SK-N-SH (cell line): ENCODE data around the gene PCBP3. TPM values are rescaled to one million over a fixed set of nuclear protein-coding genes. Genes with fewer than 3 reads are reported as not detected.

Experiments
- CTCF ChIA-PET: fragments of 300-600, 350-600 bp; formaldehyde crosslinking; extraction: SDS; loops from one replicate; lab custom pipeline; 2021; lab: Yijun Ruan, JAX
- POLR2A ChIA-PET: fragments of 350-600 bp; sonication (Branson Sonifier 250); formaldehyde crosslinking; extraction: SDS; loops from one replicate; lab custom pipeline; 2020; ENCODE audit warnings: antibody characterized with exemption, inconsistent platforms; lab: Yijun Ruan, JAX
- DNase-seq: peaks from one replicate; pipeline ENCODE4 v3.0.0; 2012
- H2AFZ ChIP-seq: fragments of 200-600 bp; sonication (generic); 2 replicates; pipeline ENCODE4 v1.8.1; 2016; ENCODE audit warnings: antibody characterized with exemption, mild to moderate bottlenecking, low read depth
- H3F3A ChIP-seq: fragments of 200-600 bp; sonication (generic); replicated peaks from 2 replicates; pipeline ENCODE3; 2016; ENCODE audit warnings: antibody characterized with exemption, mild to moderate bottlenecking; ENCODE audit not compliant: insufficient read depth
- H3K27ac ChIP-seq, 2 experiments: fragments of 200-500 bp in 1 of 2; fragments of 200-600 bp in 1 of 2; sonication (Bioruptor generic) in 1 of 2; sonication (generic), shearing (Covaris generic) in 1 of 2; 2 replicates each; pipeline versions ENCODE4 v1.5.1 to v1.6.1; 2014 to 2016; ENCODE audit warnings: low read depth in 2 of 2, inconsistent platforms in 1 of 2, low read length in 1 of 2, mild to moderate bottlenecking in 1 of 2, mixed read lengths in 1 of 2
- H3K27me3 ChIP-seq: fragments of 200-600 bp; sonication (generic), shearing (Covaris generic); 2 replicates; pipeline ENCODE4 v1.6.1; 2016; ENCODE audit warnings: mixed run types; ENCODE audit not compliant: insufficient read depth
- H3K36me3 ChIP-seq, 2 experiments: fragments of 200-500 bp in 1 of 2; fragments of 200-600 bp in 1 of 2; sonication (Bioruptor generic) in 1 of 2; sonication (generic) in 1 of 2; replicated peaks in 1 of 2; 2 replicates each; pipeline versions ENCODE3 to v1.5.1; 2014 to 2016; ENCODE audit warnings: low read length in 1 of 2, mild to moderate bottlenecking in 1 of 2; ENCODE audit not compliant: insufficient read depth in 2 of 2, control insufficient read depth in 1 of 2
- H3K4me1 ChIP-seq, 2 experiments: fragments of 200-500 bp in 1 of 2; fragments of 200-600 bp in 1 of 2; sonication (Bioruptor generic) in 1 of 2; sonication (generic), shearing (Covaris generic) in 1 of 2; 2 replicates each; pipeline versions ENCODE4 v1.5.1 to v1.6.1; 2014 to 2016; ENCODE audit warnings: low read depth in 1 of 2, low read length in 1 of 2, mixed run types in 1 of 2; ENCODE audit not compliant: insufficient read depth in 2 of 2, control insufficient read depth in 1 of 2
- H3K4me2 ChIP-seq: fragments of 200-600 bp; sonication (generic), shearing (Covaris generic); 2 replicates; pipeline ENCODE4 v1.6.1; 2017; ENCODE audit warnings: mixed run types
- H3K4me3 ChIP-seq, 2 experiments: fragments of 200-500 bp in 1 of 2; fragments of 200-600 bp in 1 of 2; sonication (Bioruptor generic) in 1 of 2; sonication (generic), shearing (Covaris generic) in 1 of 2; 2 replicates each; pipeline versions ENCODE4 v1.5.1 to v1.8.1; 2014 to 2016; ENCODE audit warnings: low read depth in 2 of 2, inconsistent platforms in 1 of 2, low read length in 1 of 2, mild to moderate bottlenecking in 1 of 2, mixed read lengths in 1 of 2, moderate library complexity in 1 of 2
- H3K79me2 ChIP-seq: fragments of 200-600 bp; sonication (generic); 2 replicates; pipeline ENCODE4 v1.8.1; 2017; ENCODE audit warnings: mild to moderate bottlenecking; ENCODE audit not compliant: insufficient read depth
- H3K9ac ChIP-seq: fragments of 200-600 bp; sonication (generic); 2 replicates; pipeline ENCODE4 v1.6.1; 2017; ENCODE audit warnings: mixed run types
- H3K9me2 ChIP-seq: fragments of 200-600 bp; sonication (generic); 2 replicates; pipeline ENCODE4 v1.6.1; 2017; ENCODE audit warnings: mixed run types
- H3K9me3 ChIP-seq: fragments of 200-600 bp; sonication (generic); 2 replicates; pipeline ENCODE4 v1.6.1; 2017; ENCODE audit warnings: mixed run types, mild to moderate bottlenecking, moderate library complexity
- H4K20me1 ChIP-seq: fragments of 200-600 bp; sonication (generic); 2 replicates; pipeline ENCODE4 v1.6.1; 2017; ENCODE audit warnings: mild to moderate bottlenecking, mixed run types; ENCODE audit not compliant: insufficient read depth
- FOSL2 ChIP-seq: IDR thresholded peaks from 2 replicates; pipeline ENCODE4 v1.4.0; 2012; ENCODE audit warnings: low read depth, mild to moderate bottlenecking, moderate library complexity, borderline replicate concordance
- FOXM1 ChIP-seq: IDR thresholded peaks from 2 replicates; pipeline ENCODE4 v1.4.0; 2012; ENCODE audit warnings: low read depth, mild to moderate bottlenecking
- IRF3 ChIP-seq: fragments of 150-350 bp; IDR thresholded peaks from 2 replicates; pipeline ENCODE4 v1.6.1; 2016; ENCODE audit warnings: mild to moderate bottlenecking, low read depth, low read length
- POLR2AphosphoS5 ChIP-seq: IDR thresholded peaks from 2 replicates; pipeline ENCODE4 v1.6.1; 2012; ENCODE audit warnings: low read depth, low read length
- RXRA ChIP-seq: IDR thresholded peaks from 2 replicates; pipeline ENCODE4 v1.4.0; 2012; ENCODE audit warnings: low read depth, mild to moderate bottlenecking, borderline replicate concordance
- SIN3A ChIP-seq: IDR thresholded peaks from 2 replicates; pipeline ENCODE4 v1.6.1; 2012; ENCODE audit warnings: low read depth, mild to moderate bottlenecking, low read length, moderate library complexity, borderline replicate concordance
- SMC3 ChIP-seq: IDR thresholded peaks from 2 replicates; pipeline ENCODE4 v1.6.1; 2012; ENCODE audit warnings: low read depth, low read length, improper control_type of control experiment
- TCF12 ChIP-seq: IDR thresholded peaks from 2 replicates; pipeline ENCODE4 v1.4.0; 2012
- ZBTB33 ChIP-seq: IDR thresholded peaks from 2 replicates; pipeline ENCODE4 v1.4.0; 2012; ENCODE audit warnings: low read depth, borderline replicate concordance
- WGBS: methylation state at CpG from one replicate; pipeline ENCODE4 v1.1.6; 2017; ENCODE audit warnings: low lambda C conversion rate; 5-methylcytosine and 5-hydroxymethylcytosine counted together
- polyA plus RNA-seq, 3 experiments: library from polyadenylated mRNA; depleted of rRNA; stranded (reverse); fragments of >200 nt; gene quantifications; 2 replicates each; pipeline ENCODE4 v1.2.3, GENCODE V29; 2012
- TF ChIP-seq, protein P1 (sequence below): IDR thresholded peaks from 2 replicates; pipeline ENCODE4 v1.4.0; 2012; ENCODE audit warnings: low read depth
- TF ChIP-seq, protein P2 (sequence below): IDR thresholded peaks from 2 replicates; pipeline ENCODE4; 2012

Gene PCBP3
- polyA plus RNA-seq, 1 of the 3 experiments (the other 2 are of a cell fraction) = 9.5 TPM

DNA sequence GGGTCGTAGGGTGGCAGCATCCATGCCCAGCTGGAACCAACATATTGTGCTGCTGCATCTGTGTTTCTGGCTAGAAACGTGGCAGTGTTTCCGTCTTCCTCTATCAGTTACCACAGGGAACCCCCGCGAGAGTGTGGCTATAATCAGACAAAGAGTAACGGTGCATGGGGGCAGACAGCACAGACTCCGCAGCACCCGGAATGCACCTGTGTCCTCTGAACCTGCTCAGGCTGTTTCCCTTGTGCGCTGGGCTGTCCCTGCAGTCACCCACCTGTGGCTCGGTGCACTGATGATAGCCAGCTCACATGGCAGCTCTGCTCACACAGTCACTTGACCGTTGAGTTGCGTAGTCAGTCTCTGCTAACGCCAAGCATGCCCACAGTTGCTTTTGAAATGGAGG lies 11.4 kb upstream of the PCBP3 start:
- Histone ChIP-seq H3K9me2 (no peaks in the 10 kb centered on the region), H3K4me2 (no peak overlapping the region), H3K79me2 (no peaks in the 10 kb centered on the region), H3K9me3 (no peaks in the 10 kb centered on the region), H3K9ac (no peak overlapping the region), H2AFZ (no peak overlapping the region), H3K27ac (no peak overlapping the region), H3K4me1 (peaks cover 0 to 5% of the 10 kb centered on the region in 2 experiments; a peak in 1 of 4 replicates), H3K27me3 (no peaks in the 10 kb centered on the region; the same call in 1 of the 2 replicates), H3K4me3 (no peak overlapping the region), H4K20me1 (no peaks in the 10 kb centered on the region)
- ChIA-PET CTCF (no interaction called here), POLR2A (no interaction called here)
- 91% methylated on average over 9 of the region's 13 CpGs for WGBS
- TF ChIP-seq SMC3 (no peak), POLR2AphosphoS5 (no peak), RXRA (no peak), IRF3 (no peak)
- TF ChIP-seq, protein P1, sequence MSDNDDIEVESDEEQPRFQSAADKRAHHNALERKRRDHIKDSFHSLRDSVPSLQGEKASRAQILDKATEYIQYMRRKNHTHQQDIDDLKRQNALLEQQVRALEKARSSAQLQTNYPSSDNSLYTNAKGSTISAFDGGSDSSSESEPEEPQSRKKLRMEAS = no peak
- TF ChIP-seq, all 33 proteins: peak for 0
- peaks cover 9% of the 10 kb centered on the region for H3F3A ChIP-seq
- no peaks in the 10 kb centered on the region for H3K36me3 ChIP-seq
- DNase-seq = peak; percentile 6

- Histone ChIP-seq H2AFZ (no peak overlapping the region), H3K36me3 (no peaks in the 10 kb centered on the region), H3K4me2 (no peak overlapping the region), H3K9ac (no peak overlapping the region), H3F3A (peaks cover 9% of the 10 kb centered on the region), H3K4me3 (no peak overlapping the region), H3K9me3 (no peaks in the 10 kb centered on the region), H3K79me2 (no peaks in the 10 kb centered on the region), H3K4me1 (peaks cover 0 to 5% of the 10 kb centered on the region in 2 experiments; a peak in 1 of 4 replicates), H4K20me1 (no peaks in the 10 kb centered on the region), H3K27ac (no peak overlapping the region), H3K27me3 (no peaks in the 10 kb centered on the region), H3K9me2 (no peaks in the 10 kb centered on the region)
- POLR2A ChIA-PET = no interaction called here
- CTCF ChIA-PET = no interaction called here
- WGBS = 85% methylated on average over 15 of the region's 20 CpGs
- DNase-seq = peak; percentile 8
- TF ChIP-seq FOSL2 = no peak
- no peak for TF ChIP-seq TCF12
- TF ChIP-seq ZBTB33 = no peak
- no peak for TF ChIP-seq SIN3A
- TF ChIP-seq FOXM1 = no peak
- TF ChIP-seq RXRA = no peak
- TF ChIP-seq, protein P2, sequence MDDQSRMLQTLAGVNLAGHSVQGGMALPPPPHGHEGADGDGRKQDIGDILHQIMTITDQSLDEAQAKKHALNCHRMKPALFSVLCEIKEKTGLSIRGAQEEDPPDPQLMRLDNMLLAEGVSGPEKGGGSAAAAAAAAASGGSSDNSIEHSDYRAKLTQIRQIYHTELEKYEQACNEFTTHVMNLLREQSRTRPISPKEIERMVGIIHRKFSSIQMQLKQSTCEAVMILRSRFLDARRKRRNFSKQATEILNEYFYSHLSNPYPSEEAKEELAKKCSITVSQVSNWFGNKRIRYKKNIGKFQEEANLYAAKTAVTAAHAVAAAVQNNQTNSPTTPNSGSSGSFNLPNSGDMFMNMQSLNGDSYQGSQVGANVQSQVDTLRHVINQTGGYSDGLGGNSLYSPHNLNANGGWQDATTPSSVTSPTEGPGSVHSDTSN = no peak
Observed at GRCh38 chr21:45632637-45633251, 10.8 kb upstream of the PCBP3 start.
